OCI-LY7 (cell line): ENCODE results near the gene CASP10. TPM values are rescaled to one million over a fixed set of nuclear protein-coding genes. Genes with fewer than 3 reads are reported as not detected.

ENCODE experiments used
- BruUV-seq: library from RNA; stranded (reverse); fragments of 400-500 nt; replicated peaks from 2 replicates; lab custom pipeline; 2021; lab: Mats Ljungman, UMichigan
- CTCF ChIA-PET: fragments of 300-600 bp; sonication (Branson Sonifier 250); formaldehyde crosslinking; loops from one replicate; lab custom pipeline; 2022; ENCODE audit warnings: antibody characterized with exemption; ENCODE audit not compliant: unreplicated experiment; lab: Charles Lee
- POLR2A ChIA-PET: fragments of 300-600 bp; sonication (Branson Sonifier 250); formaldehyde crosslinking; loops from one replicate; lab custom pipeline; 2022; ENCODE audit warnings: antibody characterized with exemption; lab: Charles Lee
- DNase-seq: peaks from one replicate; pipeline ENCODE4 v3.0.0-alpha.2; 2015; ENCODE audit warnings: low spot score
- H2AFZ ChIP-seq: fragments of 200-600 bp; sonication (generic), shearing (Covaris generic); 2 replicates; pipeline ENCODE4 v1.6.1; 2014; ENCODE audit warnings: mild to moderate bottlenecking, antibody characterized with exemption, low read length, moderate library complexity
- H3K27ac ChIP-seq: fragments of 200-600 bp; sonication (generic); 2 replicates; pipeline ENCODE4 v1.5.1; 2014; ENCODE audit warnings: mixed run types, low read depth, mild to moderate bottlenecking, moderate library complexity, low read length, inconsistent platforms; ENCODE audit not compliant: poor library complexity, severe bottlenecking
- H3K36me3 ChIP-seq: fragments of 200-600 bp; sonication (generic); 2 replicates; pipeline ENCODE4 v1.6.1; 2014; ENCODE audit warnings: mild to moderate bottlenecking, antibody characterized with exemption, low read length, moderate library complexity, mixed read lengths; ENCODE audit not compliant: insufficient read depth
- H3K4me1 ChIP-seq: fragments of 200-600 bp; sonication (generic); 2 replicates; pipeline ENCODE4 v1.5.1; 2014; ENCODE audit warnings: mild to moderate bottlenecking, low read length; ENCODE audit not compliant: insufficient read depth, poor library complexity, severe bottlenecking
- H3K4me2 ChIP-seq: fragments of 200-600 bp; sonication (generic); 2 replicates; pipeline ENCODE4 v1.6.1; 2014; ENCODE audit warnings: mild to moderate bottlenecking, low read length
- H3K4me3 ChIP-seq: fragments of 200-600 bp; sonication (generic); 2 replicates; pipeline ENCODE4 v1.5.1; 2014; ENCODE audit warnings: mild to moderate bottlenecking, low read depth, low read length; ENCODE audit not compliant: poor library complexity, severe bottlenecking
- H3K79me2 ChIP-seq: fragments of 200-600 bp; sonication (generic); 2 replicates; pipeline ENCODE4 v1.6.1; 2016; ENCODE audit warnings: low read depth, mild to moderate bottlenecking, low read length, moderate library complexity, mixed read lengths; ENCODE audit not compliant: insufficient read depth
- H3K9me2 ChIP-seq: fragments of 200-600 bp; sonication (generic); 2 replicates; pipeline ENCODE4 v1.6.1; 2016; ENCODE audit warnings: mild to moderate bottlenecking, low read length, mixed read lengths; ENCODE audit not compliant: insufficient read depth
- H3K9me3 ChIP-seq: fragments of 200-600 bp; sonication (generic); 2 replicates; pipeline ENCODE4 v1.6.1; 2014; ENCODE audit warnings: mild to moderate bottlenecking, mixed run types, low read length, mixed read lengths
- H4K20me1 ChIP-seq: fragments of 200-600 bp; sonication (generic); 2 replicates; pipeline ENCODE4 v1.6.1; 2014; ENCODE audit warnings: mild to moderate bottlenecking, antibody characterized with exemption, low read length, moderate library complexity, mixed read lengths; ENCODE audit not compliant: insufficient read depth
- CTCF ChIP-seq: fragments of 200-600 bp; sonication (generic); conservative IDR thresholded peaks from 2 replicates; pipeline ENCODE4 v1.5.1; 2014; ENCODE audit warnings: mild to moderate bottlenecking, antibody characterized with exemption, low read length, moderate library complexity, mixed read lengths
- EZH2phosphoT487 ChIP-seq: fragments of 200-600 bp; sonication (generic); IDR thresholded peaks from 2 replicates; pipeline ENCODE4 v1.6.1; 2018; ENCODE audit warnings: low read depth, borderline replicate concordance, mild to moderate bottlenecking, mixed run types, antibody characterized with exemption, low read length, moderate library complexity, mixed read lengths
- intact Hi-C: fragments of 100-400 bp; cut with micrococcal nuclease; formaldehyde crosslinking; loops from one replicate; pipeline ENCODE4 v1.10.0; 2022; ENCODE audit not compliant: unreplicated experiment
- total RNA-seq, 2 experiments: library from RNA; depleted of rRNA in 1 of 2; stranded (reverse); fragments of >200 nt in 1 of 2; shearing (Covaris generic) in 1 of 2; gene quantifications; 2 replicates each; pipeline ENCODE4 v1.2.3, GENCODE V29; 2014 to 2022

Gene CASP10
- total RNA-seq, 2 experiments from 2014 or later = 0.51 to 1.2 TPM

DNA sequence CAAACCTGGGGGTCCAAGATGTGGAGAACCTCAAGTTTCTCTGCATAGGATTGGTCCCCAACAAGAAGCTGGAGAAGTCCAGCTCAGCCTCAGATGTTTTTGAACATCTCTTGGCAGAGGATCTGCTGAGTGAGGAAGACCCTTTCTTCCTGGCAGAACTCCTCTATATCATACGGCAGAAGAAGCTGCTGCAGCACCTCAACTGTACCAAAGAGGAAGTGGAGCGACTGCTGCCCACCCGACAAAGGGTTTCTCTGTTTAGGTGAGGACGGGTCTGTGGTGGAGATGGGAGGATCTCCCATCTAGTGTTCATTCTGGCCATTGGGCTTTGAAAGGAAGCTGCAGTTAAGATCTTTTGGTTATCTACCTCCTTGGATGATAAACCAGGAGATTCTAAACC is 2.9 kb downstream of the CASP10 start:
- no peak for TF ChIP-seq EZH2phosphoT487
- TF ChIP-seq CTCF = no peak
- H3K9me3 ChIP-seq = no peaks in the 10 kb centered on the region
- intact Hi-C loops = no loop called here
- H2AFZ ChIP-seq = no peak overlapping the region
- peaks cover 9% of the 10 kb centered on the region for H3K4me1 ChIP-seq
- no peaks in the 10 kb centered on the region for H3K79me2 ChIP-seq
- H3K4me2 ChIP-seq = no peak overlapping the region
- peak; percentile 21 for DNase-seq
- ChIA-PET POLR2A (interaction anchor here (1.0 to 1.2 kb wide), 2 partner anchors 28 to 296 kb away, joined by 3 to 4 read pairs; no protein-coding TSS in a partner anchor), CTCF (interaction anchor here (1.0 kb wide), 1 partner anchor 46 kb away, joined by 4 read pairs; no protein-coding TSS in a partner anchor)
- BruUV-seq = no TSS peak
- H3K9me2 ChIP-seq = no peaks in the 10 kb centered on the region
- H3K4me3 ChIP-seq = no peak overlapping the region
- no peaks in the 10 kb centered on the region for H4K20me1 ChIP-seq
- H3K36me3 ChIP-seq = no peaks in the 10 kb centered on the region
- no peak overlapping the region for H3K27ac ChIP-seq

DNA sequence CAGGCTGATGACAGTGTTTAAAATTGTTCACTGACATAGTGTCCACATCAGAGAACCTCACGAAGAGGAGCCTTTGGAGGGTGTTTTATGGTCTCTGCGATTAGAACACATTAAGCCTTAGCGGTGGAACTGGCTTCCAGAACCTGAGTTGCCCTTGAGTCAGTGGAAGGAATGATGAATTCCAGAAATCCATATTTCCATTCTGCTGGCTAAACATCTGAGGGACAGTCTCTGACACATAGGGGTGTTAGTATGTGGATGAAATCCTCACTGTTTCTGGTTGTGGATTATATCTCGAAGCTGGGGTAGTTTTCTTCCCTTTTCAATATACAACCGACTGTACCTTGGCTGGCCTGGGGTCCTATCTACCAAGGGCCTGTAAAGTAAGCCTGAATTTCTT is 4.0 kb downstream of the CASP10 start:
- Histone ChIP-seq H3K9me3 (no peaks in the 10 kb centered on the region), H3K27ac (no peak overlapping the region), H2AFZ (no peak overlapping the region), H3K36me3 (no peaks in the 10 kb centered on the region), H3K4me3 (no peak overlapping the region), H3K4me2 (no peak overlapping the region), H4K20me1 (no peaks in the 10 kb centered on the region), H3K4me1 (peaks cover 9% of the 10 kb centered on the region), H3K79me2 (no peaks in the 10 kb centered on the region), H3K9me2 (no peaks in the 10 kb centered on the region)
- ChIA-PET POLR2A (no interaction called here), CTCF (no interaction called here)
- intact Hi-C loops = no loop called here
- BruUV-seq = no TSS peak
- no peak for DNase-seq
- TF ChIP-seq CTCF = no peak
- no peak for TF ChIP-seq EZH2phosphoT487

GRCh38 chr2:201188449-201188848 is 5.5 kb downstream of the CASP10 start:
- Histone ChIP-seq H3K79me2 (no peaks in the 10 kb centered on the region), H3K4me1 (peaks cover under 1% of the 10 kb centered on the region), H2AFZ (no peak overlapping the region), H3K9me3 (no peaks in the 10 kb centered on the region), H3K27ac (no peak overlapping the region), H3K36me3 (no peaks in the 10 kb centered on the region), H3K4me3 (no peak overlapping the region), H3K9me2 (no peaks in the 10 kb centered on the region), H3K4me2 (no peak overlapping the region), H4K20me1 (no peaks in the 10 kb centered on the region)
- no peak for TF ChIP-seq CTCF
- no peak for TF ChIP-seq EZH2phosphoT487
- no TSS peak for BruUV-seq
- intact Hi-C loops = no loop called here
- POLR2A ChIA-PET = no interaction called here
- CTCF ChIA-PET = no interaction called here
- DNase-seq = no peak
